ENCODE results near the gene MIAT.
"Not testable (repeated sequence)": the region's sequence is repeated elsewhere in the genome, so short reads cannot be mapped to it uniquely, and the experiment has no call there.

MIAT gene

GRCh38 chr22:26701323-26701722 is 43.9 kb downstream of the MIAT start:
- DNase-seq, result no peak

- peak; percentile 76 for DNase-seq
These were observed 45.8 kb downstream of the MIAT start for GRCh38 chr22:26702906-26703830.

- DNase-seq, result not testable (repeated sequence)
These were observed 48.0 kb downstream of the MIAT start for GRCh38 chr22:26705379-26705778.

GRCh38 chr22:26707090-26707489 is 49.7 kb downstream of the MIAT start:
- no peak for DNase-seq

GRCh38 chr22:26707581-26707980 is 50.2 kb downstream of the MIAT start:
- DNase-seq, result no peak

- no peak for DNase-seq
These were observed 51.0 kb downstream of the MIAT start for GRCh38 chr22:26708256-26709009.

- DNase-seq, result peak; percentile 80
These were observed 52.4 kb downstream of the MIAT start for GRCh38 chr22:26709617-26710390.

GRCh38 chr22:26711205-26711963 is 54.0 kb downstream of the MIAT start:
- no peak for DNase-seq

- no peak for DNase-seq
These were observed 54.8 kb downstream of the MIAT start for GRCh38 chr22:26712158-26712557.

GRCh38 chr22:26713823-26714449 is 56.5 kb downstream of the MIAT start:
- DNase-seq, result peak; percentile 26

- DNase-seq, result no peak
These were observed 57.6 kb downstream of the MIAT start for GRCh38 chr22:26714971-26715370.

GRCh38 chr22:26715392-26715936 is 58.1 kb downstream of the MIAT start:
- DNase-seq, result no peak

GRCh38 chr22:26718488-26718887 is 61.1 kb downstream of the MIAT start:
- no peak for DNase-seq

GRCh38 chr22:26718905-26719304 is 61.5 kb downstream of the MIAT start:
- peak; percentile 90 for DNase-seq

GRCh38 chr22:26722159-26722558 is 64.8 kb downstream of the MIAT start:
- peak; percentile 15 for DNase-seq

- no peak for DNase-seq
These were observed 67.0 kb downstream of the MIAT start for GRCh38 chr22:26724414-26724813.

- no peak for DNase-seq
These were observed 67.8 kb downstream of the MIAT start for GRCh38 chr22:26725012-26725676.

Measured in HCEC 1CT (cell line).